ENCODE data around the gene CHRDL1. TPM values are rescaled to one million over a fixed set of nuclear protein-coding genes. Genes with fewer than 3 reads are reported as not detected.

CHRDL1 gene
- total and polyA plus RNA-seq, 3 experiments from 2014 or later: not detected

DNA sequence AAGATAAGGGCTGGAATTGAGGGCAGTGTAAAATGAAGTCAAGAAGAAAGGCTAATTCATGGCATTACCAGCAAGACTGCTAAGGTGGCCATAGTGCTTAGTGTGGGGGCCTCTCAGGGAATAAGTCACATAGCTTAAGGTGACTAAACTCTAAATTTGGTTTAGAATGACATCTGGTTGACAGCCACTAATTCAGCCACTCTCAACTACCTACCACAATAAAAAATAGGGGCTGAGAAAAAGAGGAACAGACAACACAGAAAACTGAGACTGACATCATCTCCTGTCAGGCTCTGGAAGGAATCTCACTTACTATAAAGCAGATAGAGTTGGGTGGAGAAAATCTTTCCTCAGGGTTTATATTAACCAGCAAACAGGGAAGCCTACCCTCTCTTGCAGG lies 96.9 kb downstream of the CHRDL1 start:
- no peaks in the 10 kb centered on the region for H3K36me3 Mint-ChIP-seq
- POLR2A ChIA-PET: no interaction called here
- no peak overlapping the region for H3K4me3 Mint-ChIP-seq
- H3K4me1 Mint-ChIP-seq: no peaks in the 10 kb centered on the region
- Histone ChIP-seq H3K9me3 (ENCODE audit: low read length) (no peaks in the 10 kb centered on the region), H3K4me3 (ENCODE audit: low read length) (no peak overlapping the region), H3K27me3 (ENCODE audit: insufficient read depth, low read length, poor library complexity, severe bottlenecking) (no peaks in the 10 kb centered on the region), H3K27ac (ENCODE audit: low read depth, low read length) (no peak overlapping the region), H3K36me3 (ENCODE audit: insufficient read depth, low read length) (no peaks in the 10 kb centered on the region), H3K4me1 (ENCODE audit: insufficient read depth, low read length) (no peaks in the 10 kb centered on the region)
- CTCF ChIA-PET: no interaction called here
- H3K27ac Mint-ChIP-seq: no peak overlapping the region
- H3K27me3 Mint-ChIP-seq: peaks cover 0 to 3% of the 10 kb centered on the region in 2 donors
- no peaks in the 10 kb centered on the region for H3K9me3 Mint-ChIP-seq
- no peak for DNase-seq

DNA sequence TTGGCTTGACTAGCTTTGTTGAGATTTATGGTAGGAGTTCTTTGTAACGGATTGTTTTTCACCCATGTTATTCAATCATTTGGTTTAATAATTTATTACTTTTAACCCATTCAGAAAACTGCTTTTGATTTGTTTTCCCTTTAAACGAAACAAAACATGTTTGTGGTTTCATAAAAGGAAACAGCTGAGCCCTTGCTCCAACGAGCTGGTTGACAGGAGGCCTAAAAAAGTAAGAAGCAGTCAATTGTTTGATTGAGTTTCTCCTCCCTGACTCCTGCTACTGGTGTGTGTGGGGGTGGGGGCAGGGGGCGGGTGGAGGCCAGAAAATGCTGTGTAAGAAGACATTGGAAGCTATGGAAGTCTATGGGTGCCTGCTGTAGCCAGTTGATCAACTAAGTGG lies 102.8 kb downstream of the CHRDL1 start:
- Histone ChIP-seq H3K4me3 (ENCODE audit: low read length) (no peak overlapping the region), H3K36me3 (ENCODE audit: insufficient read depth, low read length) (no peaks in the 10 kb centered on the region), H3K27ac (ENCODE audit: low read depth, low read length) (no peak overlapping the region), H3K27me3 (ENCODE audit: insufficient read depth, low read length, poor library complexity, severe bottlenecking) (no peaks in the 10 kb centered on the region), H3K9me3 (ENCODE audit: low read length) (no peaks in the 10 kb centered on the region), H3K4me1 (ENCODE audit: insufficient read depth, low read length) (no peaks in the 10 kb centered on the region)
- Mint-ChIP-seq H3K36me3 (no peaks in the 10 kb centered on the region), H3K27ac (no peak overlapping the region), H3K4me3 (no peak overlapping the region), H3K27me3 (peaks cover 0 to 6% of the 10 kb centered on the region in 2 donors), H3K9me3 (no peaks in the 10 kb centered on the region), H3K4me1 (no peaks in the 10 kb centered on the region)
- ChIA-PET CTCF (no interaction called here), POLR2A (no interaction called here)
- DNase-seq: no peak

DNA sequence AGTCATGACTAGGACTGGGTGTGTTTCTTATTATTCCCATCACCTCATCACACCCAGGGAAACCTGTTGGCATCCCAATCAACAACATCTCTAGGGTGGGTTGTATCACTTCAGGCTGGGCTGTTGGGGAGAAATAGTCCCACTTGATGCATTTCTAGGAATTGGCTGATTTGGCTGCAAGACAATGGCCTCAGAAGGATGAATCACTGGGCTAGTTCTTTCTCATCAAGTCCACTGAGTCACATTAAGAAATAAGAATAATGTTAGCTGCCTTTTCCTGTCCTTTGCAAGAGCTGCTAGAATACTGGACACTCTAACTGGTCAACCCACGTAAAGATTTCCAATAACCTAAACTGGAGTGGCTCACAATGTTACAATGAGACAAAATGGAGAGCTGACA lies 104.2 kb downstream of the CHRDL1 start:
- ChIA-PET CTCF (no interaction called here), POLR2A (no interaction called here)
- Mint-ChIP-seq H3K9me3 (no peaks in the 10 kb centered on the region), H3K27ac (no peak overlapping the region), H3K4me1 (no peaks in the 10 kb centered on the region), H3K4me3 (no peak overlapping the region), H3K27me3 (peaks cover 0 to 6% of the 10 kb centered on the region in 2 donors), H3K36me3 (no peaks in the 10 kb centered on the region)
- Histone ChIP-seq H3K27ac (ENCODE audit: low read depth, low read length) (no peak overlapping the region), H3K4me3 (ENCODE audit: low read length) (no peak overlapping the region), H3K4me1 (ENCODE audit: insufficient read depth, low read length) (no peaks in the 10 kb centered on the region), H3K27me3 (ENCODE audit: insufficient read depth, low read length, poor library complexity, severe bottlenecking) (no peaks in the 10 kb centered on the region), H3K9me3 (ENCODE audit: low read length) (no peaks in the 10 kb centered on the region), H3K36me3 (ENCODE audit: insufficient read depth, low read length) (no peaks in the 10 kb centered on the region)
- DNase-seq: no peak

DNA sequence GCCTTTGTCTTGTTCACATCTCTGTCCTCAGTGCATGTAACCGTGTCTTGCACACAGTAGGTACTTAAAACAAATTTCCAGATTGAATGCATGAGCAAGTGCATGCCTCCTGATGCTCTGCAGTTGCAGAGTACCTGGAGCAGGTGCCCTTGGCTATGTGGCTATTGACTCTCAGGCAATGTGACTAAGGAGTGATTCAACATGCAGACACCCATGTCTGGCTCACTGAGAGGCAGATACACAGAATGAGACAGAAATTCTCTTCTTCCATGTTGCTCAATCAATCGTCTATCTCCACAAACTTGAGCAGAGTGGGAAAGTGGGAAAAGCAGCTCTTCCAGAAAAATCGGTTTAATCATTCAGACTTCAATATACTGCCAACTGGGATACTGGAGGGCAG lies 111.0 kb downstream of the CHRDL1 start:
- Mint-ChIP-seq H3K4me3 (no peak overlapping the region), H3K4me1 (no peaks in the 10 kb centered on the region), H3K27ac (no peak overlapping the region), H3K36me3 (no peaks in the 10 kb centered on the region), H3K27me3 (no peaks in the 10 kb centered on the region), H3K9me3 (no peaks in the 10 kb centered on the region)
- no peaks in the 10 kb centered on the region for H3K27me3 ChIP-seq (ENCODE audit: insufficient read depth, low read length, poor library complexity, severe bottlenecking)
- no peaks in the 10 kb centered on the region for H3K4me1 ChIP-seq (ENCODE audit: insufficient read depth, low read length)
- POLR2A ChIA-PET: no interaction called here
- no peak overlapping the region for H3K4me3 ChIP-seq (ENCODE audit: low read length)
- CTCF ChIA-PET: no interaction called here
- no peak overlapping the region for H3K27ac ChIP-seq (ENCODE audit: low read depth, low read length)
- DNase-seq: no peak
- H3K9me3 ChIP-seq (ENCODE audit: low read length): no peaks in the 10 kb centered on the region
- no peaks in the 10 kb centered on the region for H3K36me3 ChIP-seq (ENCODE audit: insufficient read depth, low read length)

DNA sequence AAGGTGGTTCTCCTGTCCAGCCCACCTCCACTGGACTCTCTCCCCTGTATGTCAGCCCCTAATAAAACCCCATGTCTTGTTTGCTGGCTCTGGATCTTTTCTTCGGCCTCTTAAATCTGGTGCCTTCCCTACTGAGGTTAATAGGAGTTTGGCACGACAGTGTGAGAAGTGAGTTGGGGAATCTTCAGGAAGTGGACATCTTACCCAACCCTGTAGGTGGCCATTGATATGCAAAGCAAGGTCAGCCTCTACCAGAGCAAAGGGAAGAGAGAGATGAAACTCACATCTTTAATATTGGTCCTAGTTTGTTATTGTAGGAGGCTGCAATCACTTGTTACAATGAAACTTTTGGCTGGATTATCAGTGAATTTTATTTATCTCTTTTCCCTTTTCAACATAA lies 111.7 kb downstream of the CHRDL1 start:
- H3K27me3 Mint-ChIP-seq: no peaks in the 10 kb centered on the region
- POLR2A ChIA-PET: no interaction called here
- CTCF ChIA-PET: no interaction called here
- H3K4me3 ChIP-seq (ENCODE audit: low read length): no peak overlapping the region
- no peak overlapping the region for H3K27ac ChIP-seq (ENCODE audit: low read depth, low read length)
- no peaks in the 10 kb centered on the region for H3K4me1 ChIP-seq (ENCODE audit: insufficient read depth, low read length)
- no peak overlapping the region for H3K4me3 Mint-ChIP-seq
- no peak overlapping the region for H3K27ac Mint-ChIP-seq
- H3K9me3 Mint-ChIP-seq: no peaks in the 10 kb centered on the region
- H3K4me1 Mint-ChIP-seq: no peaks in the 10 kb centered on the region
- H3K27me3 ChIP-seq (ENCODE audit: insufficient read depth, low read length, poor library complexity, severe bottlenecking): no peaks in the 10 kb centered on the region
- DNase-seq: no peak
- H3K36me3 Mint-ChIP-seq: no peaks in the 10 kb centered on the region
- H3K9me3 ChIP-seq (ENCODE audit: low read length): no peaks in the 10 kb centered on the region
- H3K36me3 ChIP-seq (ENCODE audit: insufficient read depth, low read length): no peaks in the 10 kb centered on the region

DNA sequence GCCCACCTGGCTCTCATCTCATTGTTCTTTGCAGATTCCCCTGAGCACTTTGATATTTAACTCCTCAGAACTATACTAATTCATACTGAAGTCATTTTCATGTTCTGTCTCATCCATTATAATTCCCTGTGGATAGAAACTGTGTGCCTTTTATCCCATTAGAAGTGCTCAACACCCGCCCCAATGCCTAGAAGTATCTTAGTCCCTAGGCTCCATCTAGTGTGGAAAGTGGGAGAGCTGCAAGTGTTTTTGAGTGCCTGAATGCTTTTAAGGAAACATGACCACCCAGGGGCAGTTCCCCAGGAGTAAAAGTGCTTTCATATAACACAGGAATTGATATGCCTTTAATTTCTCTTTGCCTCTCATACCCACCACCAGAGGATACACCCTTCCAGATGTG lies 117.0 kb downstream of the CHRDL1 start:
- POLR2A ChIA-PET: no interaction called here
- H3K4me3 Mint-ChIP-seq: no peak overlapping the region

DNA sequence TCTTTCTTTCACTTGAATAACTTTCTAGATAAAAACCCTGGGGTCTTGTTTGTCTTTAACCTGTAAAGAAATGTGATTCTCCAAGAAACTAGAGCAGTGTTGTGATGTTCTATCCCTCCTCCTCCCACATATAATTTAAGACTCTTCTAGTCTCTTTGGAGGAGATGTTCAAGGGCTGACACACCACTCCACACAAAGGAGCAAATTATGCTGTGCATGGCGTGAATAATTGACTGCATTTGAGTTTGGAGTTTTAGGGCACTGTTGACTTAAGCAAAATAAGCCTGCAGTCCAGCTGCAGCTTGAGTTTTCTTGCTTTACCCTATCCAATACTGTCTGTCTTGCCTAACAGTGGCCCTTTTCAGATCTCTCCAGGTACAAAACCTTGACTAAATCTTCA lies 119.7 kb downstream of the CHRDL1 start:
- DNase-seq: no peak
- CTCF ChIA-PET: no interaction called here
- H3K27me3 ChIP-seq (ENCODE audit: insufficient read depth, low read length, poor library complexity, severe bottlenecking): no peaks in the 10 kb centered on the region
- no peak overlapping the region for H3K27ac ChIP-seq (ENCODE audit: low read depth, low read length)
- Mint-ChIP-seq H3K27ac (no peak overlapping the region), H3K9me3 (peaks cover 0 to 2% (median 0%) of the 10 kb centered on the region in 5 donors), H3K36me3 (no peaks in the 10 kb centered on the region), H3K27me3 (peaks cover 2 to 4% of the 10 kb centered on the region in 2 donors), H3K4me3 (no peak overlapping the region), H3K4me1 (no peaks in the 10 kb centered on the region)
- no peaks in the 10 kb centered on the region for H3K4me1 ChIP-seq (ENCODE audit: insufficient read depth, low read length)
- POLR2A ChIA-PET: no interaction called here
- no peak overlapping the region for H3K4me3 ChIP-seq (ENCODE audit: low read length)
- H3K9me3 ChIP-seq (ENCODE audit: low read length): no peaks in the 10 kb centered on the region
- no peaks in the 10 kb centered on the region for H3K36me3 ChIP-seq (ENCODE audit: insufficient read depth, low read length)

More for the DNA sequence above, 117.0 kb downstream of the CHRDL1 start:
- no peaks in the 10 kb centered on the region for H3K4me1 Mint-ChIP-seq
- H3K4me3 ChIP-seq (ENCODE audit: low read length): no peak overlapping the region
- H3K27me3 Mint-ChIP-seq: peaks cover 0 to 4% of the 10 kb centered on the region in 2 donors
- CTCF ChIA-PET: no interaction called here
- H3K4me1 ChIP-seq (ENCODE audit: insufficient read depth, low read length): no peaks in the 10 kb centered on the region
- H3K9me3 Mint-ChIP-seq: peaks cover 0 to 2% (median 0%) of the 10 kb centered on the region in 5 donors
- no peaks in the 10 kb centered on the region for H3K36me3 Mint-ChIP-seq
- H3K27ac ChIP-seq (ENCODE audit: low read depth, low read length): no peak overlapping the region
- no peak for DNase-seq
- H3K27me3 ChIP-seq (ENCODE audit: insufficient read depth, low read length, poor library complexity, severe bottlenecking): no peaks in the 10 kb centered on the region
- no peaks in the 10 kb centered on the region for H3K9me3 ChIP-seq (ENCODE audit: low read length)
- no peaks in the 10 kb centered on the region for H3K36me3 ChIP-seq (ENCODE audit: insufficient read depth, low read length)
- no peak overlapping the region for H3K27ac Mint-ChIP-seq

DNA sequence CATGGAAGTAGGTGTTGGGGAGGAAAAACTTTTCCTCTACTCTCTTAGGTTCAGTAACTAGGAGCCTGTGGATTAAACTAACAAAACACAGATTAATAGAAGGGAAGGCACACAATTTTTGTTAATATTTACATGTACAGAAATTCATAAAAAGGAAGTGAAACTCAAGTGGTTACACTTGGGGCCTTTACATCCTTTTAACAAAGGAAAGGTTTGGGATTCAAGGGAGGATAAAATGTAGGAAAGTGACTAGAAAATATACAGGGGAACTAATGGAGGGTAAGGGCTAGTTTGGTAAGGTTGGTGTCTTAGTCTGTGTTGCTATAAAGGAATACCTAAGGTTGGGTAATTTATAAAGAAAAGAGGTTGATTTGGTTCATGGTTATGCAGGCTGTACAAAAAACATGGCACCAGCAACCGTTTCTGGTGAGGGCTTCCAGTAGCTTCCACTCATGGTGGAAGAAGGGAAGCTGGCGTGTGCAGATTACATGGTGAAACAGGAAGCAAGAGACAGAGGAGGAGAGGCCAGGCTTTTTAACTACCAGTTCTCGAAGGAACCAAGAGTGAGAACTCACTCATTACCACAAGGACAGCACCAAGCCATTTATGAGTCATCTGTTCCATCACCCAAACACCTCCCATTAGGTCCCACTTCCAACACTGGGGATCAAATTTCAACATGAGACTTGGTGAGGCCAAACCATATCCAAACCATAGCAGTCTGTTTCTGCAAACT lies 124.4 kb downstream of the CHRDL1 start:
- Mint-ChIP-seq H3K27me3 (peaks cover 0 to 11% of the 10 kb centered on the region in 2 donors), H3K36me3 (no peaks in the 10 kb centered on the region), H3K9me3 (no peaks in the 10 kb centered on the region), H3K27ac (no peak overlapping the region), H3K4me3 (no peak overlapping the region), H3K4me1 (no peaks in the 10 kb centered on the region)
- H3K4me1 ChIP-seq (ENCODE audit: insufficient read depth, low read length): no peaks in the 10 kb centered on the region
- DNase-seq: no peak
- no peaks in the 10 kb centered on the region for H3K9me3 ChIP-seq (ENCODE audit: low read length)
- POLR2A ChIA-PET: no interaction called here
- H3K27ac ChIP-seq (ENCODE audit: low read depth, low read length): no peak overlapping the region
- CTCF ChIA-PET: no interaction called here
- H3K4me3 ChIP-seq (ENCODE audit: low read length): no peak overlapping the region
- H3K36me3 ChIP-seq (ENCODE audit: insufficient read depth, low read length): no peaks in the 10 kb centered on the region
- no peaks in the 10 kb centered on the region for H3K27me3 ChIP-seq (ENCODE audit: insufficient read depth, low read length, poor library complexity, severe bottlenecking)

DNA sequence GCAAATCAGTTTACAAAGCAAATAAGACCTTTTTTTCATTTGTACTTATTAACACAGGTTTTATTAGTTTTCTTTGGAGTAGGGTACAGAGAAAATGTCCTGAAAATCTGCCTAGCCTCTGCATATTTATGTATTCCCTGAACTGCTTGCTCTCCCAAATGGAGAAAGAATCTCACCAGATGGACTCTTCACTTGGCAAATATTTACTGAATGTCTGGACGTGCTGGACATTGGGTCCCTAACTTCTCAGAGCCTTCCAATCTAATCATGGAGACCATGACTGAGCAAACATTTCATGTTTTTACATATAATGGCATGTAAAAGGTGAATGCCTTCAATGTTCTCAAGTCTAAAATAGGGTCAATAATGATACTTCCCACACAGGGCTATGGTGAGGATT lies 126.0 kb downstream of the CHRDL1 start:
- no peak overlapping the region for H3K27ac ChIP-seq (ENCODE audit: low read depth, low read length)
- no peak overlapping the region for H3K4me3 ChIP-seq (ENCODE audit: low read length)
- Mint-ChIP-seq H3K27ac (no peak overlapping the region), H3K36me3 (no peaks in the 10 kb centered on the region), H3K4me3 (no peak overlapping the region), H3K4me1 (no peaks in the 10 kb centered on the region), H3K27me3 (peaks cover 0 to 11% of the 10 kb centered on the region in 2 donors), H3K9me3 (no peaks in the 10 kb centered on the region)
- no peaks in the 10 kb centered on the region for H3K4me1 ChIP-seq (ENCODE audit: insufficient read depth, low read length)
- no peaks in the 10 kb centered on the region for H3K27me3 ChIP-seq (ENCODE audit: insufficient read depth, low read length, poor library complexity, severe bottlenecking)
- CTCF ChIA-PET: no interaction called here
- H3K36me3 ChIP-seq (ENCODE audit: insufficient read depth, low read length): no peaks in the 10 kb centered on the region
- no peak for DNase-seq
- no peaks in the 10 kb centered on the region for H3K9me3 ChIP-seq (ENCODE audit: low read length)
- POLR2A ChIA-PET: no interaction called here
